OCI-LY7 (cell line): ENCODE measurements around the gene HEATR5A. TPM values are rescaled to one million over a fixed set of nuclear protein-coding genes. Genes with fewer than 3 reads are reported as not detected.
"Not testable (repeated sequence)": the region's sequence is repeated elsewhere in the genome, so short reads cannot be mapped to it uniquely, and the experiment has no call there.

ENCODE experiments used
- BruUV-seq: library from RNA; stranded (reverse); fragments of 400-500 nt; replicated peaks from 2 replicates; lab custom pipeline; 2021; lab: Mats Ljungman, UMichigan
- CTCF ChIA-PET: fragments of 300-600 bp; sonication (Branson Sonifier 250); formaldehyde crosslinking; loops from one replicate; lab custom pipeline; 2022; ENCODE audit warnings: antibody characterized with exemption; ENCODE audit not compliant: unreplicated experiment; lab: Charles Lee
- POLR2A ChIA-PET: fragments of 300-600 bp; sonication (Branson Sonifier 250); formaldehyde crosslinking; loops from one replicate; lab custom pipeline; 2022; ENCODE audit warnings: antibody characterized with exemption; lab: Charles Lee
- DNase-seq: peaks from one replicate; pipeline ENCODE4 v3.0.0-alpha.2; 2015; ENCODE audit warnings: low spot score
- H2AFZ ChIP-seq: fragments of 200-600 bp; sonication (generic), shearing (Covaris generic); 2 replicates; pipeline ENCODE4 v1.6.1; 2014; ENCODE audit warnings: mild to moderate bottlenecking, antibody characterized with exemption, low read length, moderate library complexity
- H3K27ac ChIP-seq: fragments of 200-600 bp; sonication (generic); 2 replicates; pipeline ENCODE4 v1.5.1; 2014; ENCODE audit warnings: mixed run types, low read depth, mild to moderate bottlenecking, moderate library complexity, low read length, inconsistent platforms; ENCODE audit not compliant: poor library complexity, severe bottlenecking
- H3K36me3 ChIP-seq: fragments of 200-600 bp; sonication (generic); 2 replicates; pipeline ENCODE4 v1.6.1; 2014; ENCODE audit warnings: mild to moderate bottlenecking, antibody characterized with exemption, low read length, moderate library complexity, mixed read lengths; ENCODE audit not compliant: insufficient read depth
- H3K4me1 ChIP-seq: fragments of 200-600 bp; sonication (generic); 2 replicates; pipeline ENCODE4 v1.5.1; 2014; ENCODE audit warnings: mild to moderate bottlenecking, low read length; ENCODE audit not compliant: insufficient read depth, poor library complexity, severe bottlenecking
- H3K4me2 ChIP-seq: fragments of 200-600 bp; sonication (generic); 2 replicates; pipeline ENCODE4 v1.6.1; 2014; ENCODE audit warnings: mild to moderate bottlenecking, low read length
- H3K4me3 ChIP-seq: fragments of 200-600 bp; sonication (generic); 2 replicates; pipeline ENCODE4 v1.5.1; 2014; ENCODE audit warnings: mild to moderate bottlenecking, low read depth, low read length; ENCODE audit not compliant: poor library complexity, severe bottlenecking
- H3K79me2 ChIP-seq: fragments of 200-600 bp; sonication (generic); 2 replicates; pipeline ENCODE4 v1.6.1; 2016; ENCODE audit warnings: low read depth, mild to moderate bottlenecking, low read length, moderate library complexity, mixed read lengths; ENCODE audit not compliant: insufficient read depth
- H3K9me2 ChIP-seq: fragments of 200-600 bp; sonication (generic); 2 replicates; pipeline ENCODE4 v1.6.1; 2016; ENCODE audit warnings: mild to moderate bottlenecking, low read length, mixed read lengths; ENCODE audit not compliant: insufficient read depth
- H3K9me3 ChIP-seq: fragments of 200-600 bp; sonication (generic); 2 replicates; pipeline ENCODE4 v1.6.1; 2014; ENCODE audit warnings: mild to moderate bottlenecking, mixed run types, low read length, mixed read lengths
- H4K20me1 ChIP-seq: fragments of 200-600 bp; sonication (generic); 2 replicates; pipeline ENCODE4 v1.6.1; 2014; ENCODE audit warnings: mild to moderate bottlenecking, antibody characterized with exemption, low read length, moderate library complexity, mixed read lengths; ENCODE audit not compliant: insufficient read depth
- EZH2phosphoT487 ChIP-seq: fragments of 200-600 bp; sonication (generic); IDR thresholded peaks from 2 replicates; pipeline ENCODE4 v1.6.1; 2018; ENCODE audit warnings: low read depth, borderline replicate concordance, mild to moderate bottlenecking, mixed run types, antibody characterized with exemption, low read length, moderate library complexity, mixed read lengths
- intact Hi-C: fragments of 100-400 bp; cut with micrococcal nuclease; formaldehyde crosslinking; loops from one replicate; pipeline ENCODE4 v1.10.0; 2022; ENCODE audit not compliant: unreplicated experiment
- total RNA-seq, 2 experiments: library from RNA; depleted of rRNA in 1 of 2; stranded (reverse); fragments of >200 nt in 1 of 2; shearing (Covaris generic) in 1 of 2; gene quantifications; 2 replicates each; pipeline ENCODE4 v1.2.3, GENCODE V29; 2014 to 2022
- TF ChIP-seq, protein P1 (sequence below): fragments of 200-600 bp; sonication (generic); conservative IDR thresholded peaks from 2 replicates; pipeline ENCODE4 v1.5.1; 2014; ENCODE audit warnings: mild to moderate bottlenecking, antibody characterized with exemption, low read length, moderate library complexity, mixed read lengths

The HEATR5A gene
- total RNA-seq, 2 experiments from 2014 or later, result 12.0 to 16.2 TPM

DNA sequence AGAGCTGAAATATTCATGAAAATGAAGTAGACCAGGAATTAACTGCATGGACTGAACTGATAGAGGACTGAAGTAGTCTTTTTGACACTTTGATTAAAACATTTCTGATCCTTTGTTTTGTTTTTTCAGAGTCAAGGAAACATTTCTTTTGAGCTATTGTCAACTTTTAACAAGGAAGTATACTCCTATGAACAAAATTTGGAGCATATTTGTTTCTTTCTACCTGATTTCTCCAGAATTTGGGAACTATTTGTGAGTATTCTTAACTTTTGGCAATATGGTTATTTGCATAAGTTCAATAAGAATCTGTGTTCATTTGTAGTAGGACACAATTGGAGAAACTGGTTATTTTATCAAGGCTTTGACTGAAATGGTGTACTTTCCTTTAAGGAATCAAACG is 141.5 kb downstream of the HEATR5A start:
- Histone ChIP-seq H3K4me2 (no peak overlapping the region), H3K27ac (no peak overlapping the region), H3K4me1 (no peaks in the 10 kb centered on the region), H3K4me3 (no peak overlapping the region), H3K79me2 (no peaks in the 10 kb centered on the region), H3K9me3 (peaks cover 16% of the 10 kb centered on the region), H3K9me2 (no peaks in the 10 kb centered on the region), H2AFZ (no peak overlapping the region), H3K36me3 (no peaks in the 10 kb centered on the region), H4K20me1 (no peaks in the 10 kb centered on the region)
- ChIA-PET CTCF (no interaction called here), POLR2A (interaction anchor here (0.7 kb wide), 1 partner anchor 11 kb away, joined by 3 read pairs; no protein-coding TSS in a partner anchor)
- intact Hi-C loops, result no loop called here
- no TSS peak for BruUV-seq
- DNase-seq, result peak; percentile 14
- no peak for TF ChIP-seq EZH2phosphoT487
- TF ChIP-seq, protein P1, sequence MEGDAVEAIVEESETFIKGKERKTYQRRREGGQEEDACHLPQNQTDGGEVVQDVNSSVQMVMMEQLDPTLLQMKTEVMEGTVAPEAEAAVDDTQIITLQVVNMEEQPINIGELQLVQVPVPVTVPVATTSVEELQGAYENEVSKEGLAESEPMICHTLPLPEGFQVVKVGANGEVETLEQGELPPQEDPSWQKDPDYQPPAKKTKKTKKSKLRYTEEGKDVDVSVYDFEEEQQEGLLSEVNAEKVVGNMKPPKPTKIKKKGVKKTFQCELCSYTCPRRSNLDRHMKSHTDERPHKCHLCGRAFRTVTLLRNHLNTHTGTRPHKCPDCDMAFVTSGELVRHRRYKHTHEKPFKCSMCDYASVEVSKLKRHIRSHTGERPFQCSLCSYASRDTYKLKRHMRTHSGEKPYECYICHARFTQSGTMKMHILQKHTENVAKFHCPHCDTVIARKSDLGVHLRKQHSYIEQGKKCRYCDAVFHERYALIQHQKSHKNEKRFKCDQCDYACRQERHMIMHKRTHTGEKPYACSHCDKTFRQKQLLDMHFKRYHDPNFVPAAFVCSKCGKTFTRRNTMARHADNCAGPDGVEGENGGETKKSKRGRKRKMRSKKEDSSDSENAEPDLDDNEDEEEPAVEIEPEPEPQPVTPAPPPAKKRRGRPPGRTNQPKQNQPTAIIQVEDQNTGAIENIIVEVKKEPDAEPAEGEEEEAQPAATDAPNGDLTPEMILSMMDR, result no peak

DNA sequence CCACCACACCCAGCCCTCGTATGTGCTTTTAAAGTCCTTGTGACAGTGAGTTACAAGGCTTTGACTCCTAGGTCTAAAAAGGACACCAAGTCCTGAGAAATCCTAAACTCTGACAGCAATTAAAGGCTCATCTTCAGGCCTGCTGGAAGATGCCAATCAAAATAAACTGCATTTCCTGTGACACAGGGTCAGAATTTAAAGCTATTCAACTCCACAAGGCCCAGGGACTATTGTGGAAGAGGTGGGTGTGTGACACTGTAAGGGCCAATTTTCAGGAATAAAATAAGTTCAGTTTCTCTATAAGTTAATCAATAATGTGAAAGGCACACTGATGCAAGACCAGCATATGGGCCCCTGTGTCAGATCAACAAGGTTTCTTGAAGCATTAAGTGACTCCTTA is 143.3 kb downstream of the HEATR5A start:
- no peaks in the 10 kb centered on the region for H3K79me2 ChIP-seq
- ChIA-PET CTCF (no interaction called here), POLR2A (no interaction called here)
- no peaks in the 10 kb centered on the region for H3K9me2 ChIP-seq
- no peak for DNase-seq
- no peak overlapping the region for H3K27ac ChIP-seq
- H3K36me3 ChIP-seq, result no peaks in the 10 kb centered on the region
- H3K4me1 ChIP-seq, result no peaks in the 10 kb centered on the region
- H3K4me3 ChIP-seq, result no peak overlapping the region
- no peak overlapping the region for H3K4me2 ChIP-seq
- BruUV-seq, result no TSS peak
- TF ChIP-seq, protein P1, result no peak
- TF ChIP-seq EZH2phosphoT487, result no peak
- intact Hi-C loops, result no loop called here
- H2AFZ ChIP-seq, result no peak overlapping the region
- H3K9me3 ChIP-seq, result peaks cover 16% of the 10 kb centered on the region
- H4K20me1 ChIP-seq, result no peaks in the 10 kb centered on the region

DNA sequence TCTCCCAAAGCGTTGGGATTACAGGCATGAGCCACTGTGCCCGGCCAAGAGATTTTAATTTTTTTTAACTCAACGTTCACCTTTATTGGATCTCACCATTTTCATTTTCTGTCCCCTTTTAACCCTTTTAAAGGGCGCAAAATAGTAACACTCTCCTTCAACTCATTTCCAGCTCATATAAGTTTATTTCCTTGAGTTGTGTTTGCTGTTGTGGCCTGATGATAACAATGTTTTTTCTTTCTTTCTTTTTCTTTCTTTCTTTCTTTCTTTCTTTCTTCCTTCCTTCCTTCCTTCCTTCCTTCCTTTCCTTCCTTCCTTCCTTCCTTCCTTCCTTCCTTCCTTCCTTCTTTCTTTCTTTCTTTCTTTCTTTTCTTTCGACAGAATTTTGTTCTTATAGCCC is 143.9 kb downstream of the HEATR5A start:
- peaks cover 16% of the 10 kb centered on the region for H3K9me3 ChIP-seq
- H3K9me2 ChIP-seq, H3K36me3 ChIP-seq, H4K20me1 ChIP-seq, H3K4me3 ChIP-seq, intact Hi-C loops, H3K27ac ChIP-seq, H3K79me2 ChIP-seq, H3K4me1 ChIP-seq, H3K4me2 ChIP-seq, CTCF ChIA-PET, H2AFZ ChIP-seq, DNase-seq, BruUV-seq: not testable (repeated sequence)
- POLR2A ChIA-PET, result interaction anchor here (0.6 kb wide), 1 partner anchor 18 kb away, joined by 3 read pairs; no protein-coding TSS in a partner anchor
